HG02840 (cell line): ENCODE measurements around the gene L3MBTL3.
"Not testable (repeated sequence)": the region's sequence is repeated elsewhere in the genome, so short reads cannot be mapped to it uniquely, and the experiment has no call there.

Experiments
- ATAC-seq: cut with Tn5 transposase; IDR thresholded peaks from one replicate; pipeline ENCODE4 v1.9.1; 2021; ENCODE audit warnings: mild to moderate bottlenecking, moderate library complexity, moderate number of reproducible peaks; ENCODE audit not compliant: unreplicated experiment, low FRiP score

L3MBTL3 gene

GRCh38 chr6:130170160-130170559, 151.8 kb downstream of the L3MBTL3 start:
- not testable (repeated sequence) for ATAC-seq

GRCh38 chr6:130173377-130174004, 155.1 kb downstream of the L3MBTL3 start:
- not testable (repeated sequence) for ATAC-seq

- no peak for ATAC-seq
These were observed 158.0 kb downstream of the L3MBTL3 start for GRCh38 chr6:130176378-130176777.

GRCh38 chr6:130178692-130179091, 160.3 kb downstream of the L3MBTL3 start:
- ATAC-seq, result no peak

- no peak for ATAC-seq
These were observed 164.1 kb downstream of the L3MBTL3 start for GRCh38 chr6:130182466-130182865.

GRCh38 chr6:130183271-130184222, 165.2 kb downstream of the L3MBTL3 start:
- no peak for ATAC-seq

- no peak for ATAC-seq
These were observed 167.3 kb downstream of the L3MBTL3 start for GRCh38 chr6:130185658-130186057.

GRCh38 chr6:130187335-130188206, 169.2 kb downstream of the L3MBTL3 start:
- no peak for ATAC-seq

GRCh38 chr6:130188207-130188899, 170.0 kb downstream of the L3MBTL3 start:
- no peak for ATAC-seq

- no peak for ATAC-seq
These were observed 171.4 kb downstream of the L3MBTL3 start for GRCh38 chr6:130189531-130190397.
